HG03442 (cell line): ENCODE measurements around the gene LRRC56.

ENCODE experiments used
- ATAC-seq: cut with Tn5 transposase; IDR thresholded peaks from one replicate; pipeline ENCODE4 v1.9.1; 2021; ENCODE audit warnings: mild to moderate bottlenecking, moderate library complexity; ENCODE audit not compliant: unreplicated experiment

LRRC56 gene, protein sequence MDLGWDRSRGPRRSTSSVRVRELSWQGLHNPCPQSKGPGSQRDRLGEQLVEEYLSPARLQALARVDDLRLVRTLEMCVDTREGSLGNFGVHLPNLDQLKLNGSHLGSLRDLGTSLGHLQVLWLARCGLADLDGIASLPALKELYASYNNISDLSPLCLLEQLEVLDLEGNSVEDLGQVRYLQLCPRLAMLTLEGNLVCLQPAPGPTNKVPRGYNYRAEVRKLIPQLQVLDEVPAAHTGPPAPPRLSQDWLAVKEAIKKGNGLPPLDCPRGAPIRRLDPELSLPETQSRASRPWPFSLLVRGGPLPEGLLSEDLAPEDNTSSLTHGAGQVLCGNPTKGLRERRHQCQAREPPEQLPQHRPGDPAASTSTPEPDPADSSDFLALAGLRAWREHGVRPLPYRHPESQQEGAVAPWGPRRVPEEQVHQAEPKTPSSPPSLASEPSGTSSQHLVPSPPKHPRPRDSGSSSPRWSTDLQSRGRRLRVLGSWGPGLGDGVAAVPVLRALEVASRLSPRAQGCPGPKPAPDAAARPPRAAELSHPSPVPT

DNA sequence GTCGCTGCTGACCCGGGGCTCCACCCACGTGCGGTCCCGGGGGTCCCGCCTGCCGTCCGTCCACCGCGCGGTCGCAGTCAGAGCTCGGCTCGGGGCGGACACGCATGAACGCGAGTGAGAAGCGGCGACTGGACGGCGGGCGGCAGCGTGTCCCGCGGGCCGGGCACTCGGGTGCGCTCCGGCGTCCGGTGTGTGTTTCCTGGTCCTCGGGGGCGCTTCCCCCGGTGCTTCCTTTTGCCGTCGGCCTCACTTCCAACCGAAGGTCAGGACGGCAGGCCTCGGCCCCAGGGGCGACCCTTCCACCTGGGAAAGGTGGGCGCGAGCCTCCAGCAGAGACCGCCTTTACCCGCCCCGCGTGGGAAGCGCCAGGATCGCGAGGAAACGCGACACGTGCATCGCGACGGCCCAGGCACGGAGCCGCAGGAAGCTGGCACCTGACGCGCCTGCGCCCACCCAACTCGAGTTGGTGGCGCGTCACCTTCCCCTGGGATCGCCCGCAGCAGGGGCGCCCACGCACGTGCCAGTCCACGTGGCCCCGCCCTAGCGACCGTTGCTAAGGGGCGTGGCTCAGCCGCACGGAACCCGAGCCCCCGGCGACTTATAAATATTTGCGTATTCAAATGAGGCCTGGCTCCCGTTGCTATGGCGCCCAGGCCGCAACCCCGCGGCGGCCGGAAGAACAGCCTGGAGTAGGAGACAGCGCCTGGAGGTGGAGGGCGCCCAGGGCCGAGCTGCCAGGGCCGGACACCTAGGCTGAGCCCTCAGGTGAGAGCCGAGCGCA lies at the start of gene LRRC56:
Gene LRRC56, plus strand, starts transcription at position 687 of the 781 bp plus-strand sequence. CDS start 3,158 bp downstream, outside the sequence.
- ATAC-seq, result peak; percentile 53

DNA sequence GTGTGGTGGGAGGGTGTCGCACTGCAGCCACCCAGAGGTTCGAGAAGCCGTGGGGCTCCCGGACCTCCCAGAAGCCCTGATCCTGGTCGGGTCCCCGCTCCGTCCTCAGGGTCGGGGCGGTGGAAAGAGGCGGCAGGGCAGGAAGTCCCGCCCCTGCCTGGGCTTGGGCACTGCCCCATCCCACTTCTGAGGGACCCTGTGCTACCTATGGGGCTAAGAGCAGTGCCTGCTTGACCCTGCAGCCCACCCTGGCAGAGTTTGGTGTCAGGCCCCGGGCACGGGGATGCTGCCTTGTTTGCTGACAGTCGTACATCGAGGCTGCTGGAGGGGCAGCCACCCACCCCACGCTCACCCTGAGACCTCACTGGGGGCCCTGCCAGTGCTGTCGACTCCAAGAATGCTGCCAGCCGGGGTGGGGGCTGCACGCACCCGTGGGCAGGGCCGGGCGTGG lies 49.7 kb upstream of the LRRC56 start:
- no peak for ATAC-seq

DNA sequence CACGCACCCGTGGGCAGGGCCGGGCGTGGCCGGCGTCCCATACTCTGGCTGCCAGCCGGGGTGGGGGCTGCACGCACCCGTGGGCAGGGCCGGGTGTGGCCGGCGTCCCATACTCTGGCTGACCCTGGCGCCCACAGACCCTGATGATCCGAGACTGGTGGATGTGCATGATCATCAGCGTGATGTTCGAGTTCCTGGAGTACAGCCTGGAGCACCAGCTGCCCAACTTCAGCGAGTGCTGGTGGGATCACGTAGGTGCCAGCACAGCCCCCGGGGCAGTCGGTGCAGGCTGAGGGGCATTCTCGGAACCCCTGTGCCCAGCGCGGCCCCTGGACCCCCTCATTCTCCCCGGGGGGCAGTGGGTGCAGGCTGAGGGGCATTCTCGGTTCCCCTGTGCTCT lies 49.3 kb upstream of the LRRC56 start:
- ATAC-seq, result no peak

DNA sequence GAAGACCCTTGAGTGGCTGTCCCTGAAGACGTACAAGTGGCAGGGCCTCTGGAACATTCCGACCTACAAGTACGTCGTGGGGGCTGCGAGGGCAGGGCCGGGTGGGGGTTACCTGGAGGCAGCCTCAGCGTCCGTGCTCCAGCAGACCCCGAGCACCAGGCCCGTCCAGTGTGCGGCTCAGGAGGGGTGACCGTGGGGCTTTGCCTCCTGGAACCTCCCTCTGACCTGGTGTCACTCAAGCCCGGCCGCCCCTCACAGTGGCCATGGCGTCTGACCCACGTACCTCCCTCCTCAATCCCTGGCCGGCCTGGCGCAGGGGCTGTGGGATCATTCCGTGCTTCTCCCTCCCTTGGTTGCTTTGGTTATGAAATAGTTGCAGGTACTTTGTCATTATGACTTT lies 48.7 kb upstream of the LRRC56 start:
- no peak for ATAC-seq

DNA sequence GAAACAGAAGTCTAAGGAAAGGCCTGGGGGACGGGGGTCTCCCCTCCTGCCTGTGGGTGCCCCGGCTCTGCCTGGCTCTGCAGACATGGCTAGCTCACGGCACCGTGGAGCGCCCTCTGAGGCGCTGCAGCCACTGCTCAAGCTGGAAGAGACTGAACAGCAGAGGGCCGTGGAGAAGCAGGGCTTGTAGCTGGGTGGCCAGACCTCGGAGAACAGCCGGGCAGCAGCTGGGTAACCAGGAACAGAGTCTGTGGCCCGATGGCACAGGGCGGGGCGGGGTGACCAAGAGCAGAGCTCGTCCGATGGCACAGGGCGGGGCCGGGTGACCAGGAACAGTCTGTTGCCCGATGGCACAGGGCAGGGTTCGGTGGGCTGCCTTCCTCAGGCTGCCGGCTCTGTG lies 48.3 kb upstream of the LRRC56 start:
- ATAC-seq, result no peak

DNA sequence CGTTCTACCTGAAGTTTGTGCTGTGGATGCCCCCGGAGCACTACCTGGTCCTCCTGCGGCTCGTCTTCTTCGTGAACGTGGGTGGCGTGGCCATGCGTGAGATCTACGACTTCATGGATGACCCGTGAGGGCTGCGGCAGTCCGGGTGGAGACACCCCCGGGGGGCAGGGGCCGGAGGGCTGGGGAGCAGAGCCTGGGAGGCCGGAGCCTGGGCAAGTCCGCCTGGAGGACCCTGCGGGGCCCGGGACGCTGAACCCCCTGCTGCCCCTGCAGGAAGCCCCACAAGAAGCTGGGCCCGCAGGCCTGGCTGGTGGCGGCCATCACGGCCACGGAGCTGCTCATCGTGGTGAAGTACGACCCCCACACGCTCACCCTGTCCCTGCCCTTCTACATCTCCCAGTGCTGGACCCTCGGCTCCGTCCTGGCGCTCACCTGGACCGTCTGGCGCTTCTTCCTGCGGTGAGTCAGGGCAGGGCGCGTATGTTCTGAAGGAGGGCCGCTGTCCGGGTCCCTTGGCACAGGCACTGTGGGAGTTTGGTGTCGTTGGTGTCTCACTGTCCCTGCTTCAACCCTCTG lies 47.6 kb upstream of the LRRC56 start:
- ATAC-seq, result no peak

DNA sequence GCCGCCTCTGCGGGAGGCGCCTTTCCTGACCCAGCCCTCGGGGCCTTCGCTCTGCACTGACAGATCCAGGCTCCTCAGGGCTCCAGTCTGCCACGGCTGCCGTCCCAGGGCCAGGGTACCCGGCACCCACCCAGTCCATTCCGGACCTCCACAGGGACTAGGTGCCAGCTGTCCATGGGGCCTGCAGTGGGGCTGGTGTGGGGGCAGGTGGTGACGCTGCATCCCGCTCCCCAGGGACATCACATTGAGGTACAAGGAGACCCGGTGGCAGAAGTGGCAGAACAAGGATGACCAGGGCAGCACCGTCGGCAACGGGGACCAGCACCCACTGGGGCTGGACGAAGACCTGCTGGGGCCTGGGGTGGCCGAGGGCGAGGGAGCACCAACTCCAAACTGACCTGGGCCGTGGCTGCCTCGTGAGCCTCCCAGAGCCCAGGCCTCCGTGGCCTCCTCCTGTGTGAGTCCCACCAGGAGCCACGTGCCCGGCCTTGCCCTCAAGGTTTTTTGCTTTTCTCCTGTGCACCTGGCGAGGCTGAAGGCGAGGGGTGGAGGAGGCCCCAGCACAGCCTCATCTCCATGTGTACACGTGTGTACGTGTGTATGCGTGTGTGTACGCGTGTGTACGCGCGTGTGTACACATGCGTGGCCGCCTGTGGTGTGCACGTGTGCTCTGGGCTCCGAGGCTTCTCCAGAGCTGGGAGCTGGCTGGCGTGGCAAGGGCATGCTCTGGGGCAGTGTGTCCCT lies 47.0 kb upstream of the LRRC56 start:
- no peak for ATAC-seq

DNA sequence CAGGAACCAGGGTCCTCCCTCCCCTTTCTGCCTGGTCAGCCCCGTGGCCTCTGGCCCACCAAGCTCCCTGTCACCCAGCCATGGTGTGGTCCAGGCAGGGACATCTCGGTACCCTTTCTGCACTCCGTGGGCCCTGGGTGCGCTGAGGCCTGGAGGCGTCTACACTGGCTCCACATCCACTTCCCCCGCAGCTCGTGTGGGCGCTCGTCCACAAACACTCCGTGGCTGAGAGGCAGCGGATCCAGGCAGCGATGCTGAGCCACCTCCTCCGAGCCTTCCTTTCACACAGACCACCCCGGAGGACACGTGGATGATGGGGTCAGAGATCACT lies 46.4 kb upstream of the LRRC56 start:
- no peak for ATAC-seq

DNA sequence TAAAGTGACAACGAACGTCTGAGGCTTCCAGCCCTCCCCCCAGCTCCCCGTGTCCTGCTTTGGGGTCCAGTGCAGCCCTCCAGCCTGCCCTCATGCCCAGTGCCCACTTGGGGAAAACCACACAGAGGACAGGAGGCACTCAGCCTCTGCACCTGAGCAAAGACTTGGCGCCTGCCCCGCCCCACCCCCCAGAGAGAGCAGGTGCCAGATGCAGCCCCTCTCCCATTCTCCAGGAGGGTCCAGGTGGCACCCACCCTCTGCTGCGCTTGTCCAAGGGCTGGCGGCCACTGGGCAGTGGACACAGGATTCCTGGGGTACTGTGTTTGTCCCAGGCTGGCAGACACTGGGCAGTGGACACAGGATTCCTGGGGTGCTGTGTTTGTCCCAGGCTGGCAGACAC lies 46.0 kb upstream of the LRRC56 start:
- no peak for ATAC-seq

DNA sequence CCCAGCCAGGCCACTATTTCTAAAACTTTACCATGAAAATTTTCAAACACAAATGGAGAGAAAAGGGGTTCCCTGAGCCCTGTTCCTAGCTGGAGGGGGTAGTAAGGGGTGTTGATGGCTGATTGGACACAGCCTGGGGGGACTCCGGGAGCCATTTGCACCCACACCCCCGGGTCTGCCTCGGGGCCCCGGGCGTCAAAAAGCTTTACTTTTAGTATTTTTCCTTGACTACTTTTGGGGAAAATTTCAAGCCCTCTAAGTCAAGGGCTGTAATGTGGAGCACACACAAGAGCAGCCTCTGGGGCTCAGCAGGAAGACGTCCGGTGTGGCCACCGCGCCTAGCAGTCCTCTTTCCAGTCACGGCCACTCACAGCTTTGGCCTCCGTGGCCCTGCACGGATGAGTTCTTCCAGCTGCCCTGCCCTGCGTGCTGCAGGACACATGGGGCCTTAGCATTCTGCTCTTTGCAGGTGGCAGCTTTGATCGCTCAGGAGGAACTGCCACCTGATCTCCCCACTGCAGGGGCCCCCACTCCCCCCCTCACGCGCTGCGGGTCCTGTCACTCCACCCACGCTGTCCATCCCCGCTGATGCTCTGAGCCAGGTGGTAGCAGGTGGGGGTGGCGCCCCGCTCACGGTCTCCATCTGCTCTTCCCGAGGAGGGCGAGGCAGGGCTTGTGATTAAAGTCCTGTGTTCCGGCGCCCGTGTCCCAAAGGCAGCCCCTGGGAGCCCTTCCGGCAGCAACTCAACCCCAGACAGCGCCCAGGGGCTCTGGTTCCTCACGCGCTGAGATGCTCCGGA lies 44.7 kb upstream of the LRRC56 start:
- no peak for ATAC-seq

DNA sequence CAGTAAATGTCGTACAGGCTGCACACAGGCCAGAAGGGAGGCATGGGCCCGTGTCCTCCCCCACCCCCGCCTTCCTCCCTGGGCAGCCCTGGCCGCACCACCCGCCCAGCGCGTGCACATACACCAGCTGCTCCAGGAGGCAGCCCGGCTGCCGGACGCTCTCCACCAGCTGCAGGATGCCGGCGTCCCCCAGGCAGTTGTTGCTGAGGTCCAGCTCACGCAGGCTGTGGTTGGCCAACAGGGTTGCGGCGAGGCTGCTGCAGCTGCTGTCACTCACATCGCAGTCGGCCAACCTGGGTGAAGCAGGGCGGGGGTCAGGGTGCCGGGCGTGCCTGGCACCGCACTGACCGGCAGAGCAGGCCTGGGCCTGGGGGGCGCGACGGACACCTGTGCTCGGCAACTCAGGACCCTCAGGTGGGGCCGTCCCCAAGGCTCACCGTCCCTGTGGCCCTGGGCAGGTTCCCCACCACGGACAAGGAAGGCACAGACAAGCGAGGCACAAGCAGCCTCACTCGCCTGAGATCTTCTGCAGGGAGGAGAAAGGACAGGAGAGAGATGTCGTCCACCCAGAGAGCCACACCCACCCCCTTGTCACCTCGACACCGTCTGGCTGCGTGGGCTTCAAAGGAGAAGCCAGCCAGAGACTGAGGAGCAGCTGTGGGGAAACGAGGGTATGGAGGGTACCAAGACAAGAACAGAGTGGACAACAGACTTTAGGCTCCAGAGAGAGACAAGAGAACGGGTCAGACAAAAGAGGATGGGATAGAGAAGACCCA lies 42.4 kb upstream of the LRRC56 start:
- ATAC-seq, result no peak

DNA sequence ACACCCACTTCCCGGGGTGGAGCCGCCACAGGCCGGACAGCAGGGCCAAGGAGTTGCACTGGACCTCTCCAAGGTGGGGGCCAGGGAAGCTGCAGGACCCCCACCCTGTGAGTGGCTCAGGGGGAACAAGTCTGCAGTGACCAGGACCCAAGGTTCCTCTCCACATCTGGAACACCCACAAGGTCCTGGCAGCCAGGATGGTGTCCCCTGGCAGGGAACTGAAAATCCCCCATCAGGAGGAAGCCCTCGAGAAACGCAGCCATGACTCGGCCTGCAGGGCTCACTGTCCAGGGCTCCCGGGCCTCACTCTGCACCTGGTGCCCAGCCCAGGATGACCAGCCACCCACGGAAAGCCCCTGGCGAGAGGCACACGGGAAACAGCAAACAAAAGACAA lies 41.8 kb upstream of the LRRC56 start:
- no peak for ATAC-seq

DNA sequence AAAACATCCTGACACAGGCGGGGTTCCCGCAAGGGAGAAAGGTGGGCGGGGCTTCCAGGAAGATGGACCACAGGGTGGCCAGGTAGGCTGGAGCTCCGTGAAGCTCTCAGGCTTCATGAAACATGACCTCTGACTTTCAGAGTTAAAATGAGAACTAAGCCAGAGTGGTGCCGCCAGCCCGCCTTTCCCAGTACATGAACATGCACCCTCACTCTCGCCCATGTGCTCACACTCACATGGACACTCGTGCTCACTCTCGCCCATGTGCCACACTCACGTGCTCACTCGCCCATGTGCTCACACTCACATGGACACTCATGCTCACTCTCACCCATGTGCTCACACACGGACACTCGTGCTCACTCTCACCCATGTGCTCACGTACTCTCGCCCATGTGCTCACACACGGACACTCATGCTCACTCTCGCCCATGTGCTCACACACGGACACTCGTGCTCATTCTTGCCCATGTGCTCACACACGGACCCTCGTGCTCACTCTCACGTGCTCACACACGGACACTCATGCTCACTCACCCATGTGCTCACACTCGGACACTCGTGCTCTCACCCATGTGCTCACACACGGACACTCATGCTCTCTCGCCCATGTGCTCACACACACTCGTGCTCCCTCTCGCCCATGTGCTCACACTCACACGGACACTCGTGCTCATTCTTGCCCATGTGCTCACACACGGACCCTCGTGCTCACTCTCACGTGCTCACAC lies 40.3 kb upstream of the LRRC56 start:
- no peak for ATAC-seq

DNA sequence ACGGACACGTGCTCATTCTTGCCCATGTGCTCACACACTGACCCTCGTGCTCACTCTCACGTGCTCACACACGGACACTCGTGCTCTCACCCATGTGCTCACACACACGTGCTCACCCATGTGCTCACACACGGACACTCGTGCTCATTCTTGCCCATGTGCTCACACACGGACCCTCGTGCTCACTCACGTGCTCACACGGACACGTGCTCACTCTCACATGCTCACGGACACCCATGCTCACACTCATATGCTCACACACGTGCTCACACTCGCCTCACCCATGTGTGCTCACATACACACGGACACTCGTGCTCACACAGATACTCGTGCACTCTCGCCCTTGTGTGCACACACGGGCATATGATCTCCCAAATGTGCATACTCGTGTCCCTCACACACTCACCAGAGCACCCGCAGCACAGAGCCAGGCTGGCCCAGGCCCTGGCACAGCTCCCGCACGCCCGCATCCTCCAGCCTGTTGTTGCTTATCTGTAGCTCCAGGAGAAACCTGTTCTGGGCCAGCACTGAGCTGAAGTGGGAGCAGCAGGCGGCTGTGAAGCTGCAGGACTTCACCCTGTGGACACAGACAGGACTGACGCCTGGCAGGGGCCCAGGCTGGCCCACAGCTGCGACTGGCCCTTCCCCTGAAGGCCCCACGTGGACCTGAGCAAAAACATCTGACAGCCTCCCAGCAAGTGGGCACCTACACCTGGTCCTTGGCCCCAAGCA lies 39.6 kb upstream of the LRRC56 start:
- ATAC-seq, result no peak

DNA sequence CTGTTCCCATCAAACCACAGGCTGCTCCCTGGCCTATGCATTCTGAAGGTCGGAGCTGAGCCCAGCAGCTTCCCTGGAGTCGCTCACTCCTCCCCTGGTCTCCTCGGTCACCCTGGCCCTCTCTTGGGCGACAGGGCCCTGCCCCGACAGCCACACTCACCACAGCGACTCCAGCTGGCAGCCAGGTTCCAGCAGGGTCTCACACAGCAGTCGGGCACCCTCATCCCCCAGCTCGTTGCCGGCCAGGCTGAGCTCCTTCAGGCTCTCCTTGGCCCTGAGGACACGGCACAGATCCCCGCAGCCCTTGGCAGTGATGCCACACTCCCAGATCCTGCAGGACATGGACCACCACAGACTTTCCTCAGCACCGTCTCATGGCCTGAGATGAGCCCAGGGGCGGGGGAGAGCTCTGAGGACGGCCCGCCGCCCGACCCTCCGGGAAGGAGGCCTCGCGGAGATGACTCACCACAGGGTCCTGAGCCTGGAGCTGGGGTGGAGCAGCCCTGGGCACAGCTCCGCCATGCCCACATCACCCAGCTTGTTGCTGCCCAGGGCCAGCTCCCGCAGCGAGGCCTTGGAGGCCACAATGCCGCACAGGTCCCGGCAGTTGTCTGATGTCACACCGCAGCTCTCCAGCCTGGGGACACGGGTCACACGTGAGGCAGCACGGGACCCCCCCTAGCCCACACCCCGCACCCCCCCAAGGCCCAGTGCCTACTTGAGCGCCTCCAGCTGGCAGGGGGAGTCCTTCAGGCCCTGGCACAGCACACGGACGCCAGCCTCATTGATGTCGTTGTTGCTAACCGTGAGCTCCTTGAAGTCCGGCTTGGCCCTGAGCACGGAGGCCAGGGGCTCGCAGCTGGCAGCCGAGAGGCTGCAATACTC lies 38.8 kb upstream of the LRRC56 start:
- ATAC-seq, result no peak

DNA sequence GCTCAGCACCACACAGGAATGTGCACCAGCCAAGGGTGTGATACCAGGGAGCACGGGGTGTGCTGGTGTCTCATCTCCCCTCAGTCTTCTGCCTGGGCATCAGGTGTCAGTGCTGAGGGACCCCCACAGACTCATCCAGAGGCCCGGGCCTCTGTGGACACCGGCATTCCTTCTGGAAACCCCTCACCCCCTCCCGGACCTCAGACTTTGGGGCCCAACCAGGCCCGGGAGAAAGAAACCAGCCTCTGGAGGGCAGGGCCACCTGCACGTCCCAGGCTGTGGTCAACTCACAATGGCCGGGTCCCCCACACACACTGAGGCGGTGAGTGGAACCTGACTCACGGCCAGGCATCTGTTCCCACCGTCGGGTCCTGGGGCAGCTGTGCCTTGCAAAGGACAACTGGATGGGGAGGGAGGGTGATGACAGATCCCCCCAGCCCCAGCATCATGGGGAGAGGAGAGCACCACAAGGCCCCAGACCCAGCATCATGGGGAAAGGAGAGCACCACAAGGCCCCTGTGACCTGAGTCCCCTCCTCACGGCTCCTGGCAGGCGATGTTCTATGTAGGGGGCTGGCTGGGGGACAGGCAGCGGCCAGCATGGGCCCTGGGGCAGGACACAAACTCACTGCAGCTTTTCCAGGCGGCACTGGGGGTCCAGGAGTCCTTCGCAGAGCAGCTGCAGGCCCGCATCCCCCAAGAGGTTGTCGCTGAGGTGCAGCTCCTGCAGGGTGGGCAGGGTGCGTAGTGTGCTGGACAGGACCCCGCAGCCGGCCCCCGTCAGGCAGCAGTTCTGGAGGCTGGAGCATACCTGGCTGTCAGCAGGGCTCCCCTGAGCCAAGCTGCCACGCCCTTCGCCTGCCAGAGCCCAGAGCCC lies 37.9 kb upstream of the LRRC56 start:
- ATAC-seq, result no peak
